GM18907 (cell line): ENCODE data around the gene SLC51B.
"Not testable (repeated sequence)": the region's sequence is repeated elsewhere in the genome, so short reads cannot be mapped to it uniquely, and the experiment has no call there.

ENCODE experiments used
- ATAC-seq: cut with Tn5 transposase; IDR thresholded peaks from one replicate; pipeline ENCODE4 v1.9.1; 2021; ENCODE audit warnings: mild to moderate bottlenecking, moderate library complexity; ENCODE audit not compliant: unreplicated experiment

Gene SLC51B

GRCh38 chr15:65082303-65082953 is 37.2 kb downstream of the SLC51B start:
- ATAC-seq = no peak

GRCh38 chr15:65083262-65083701 is 38.1 kb downstream of the SLC51B start:
- no peak for ATAC-seq

- ATAC-seq = no peak
These were observed 39.5 kb downstream of the SLC51B start for GRCh38 chr15:65084500-65085206.

GRCh38 chr15:65085207-65085753 is 40.1 kb downstream of the SLC51B start:
- no peak for ATAC-seq

- no peak for ATAC-seq
These were observed 40.9 kb downstream of the SLC51B start for GRCh38 chr15:65085990-65086679.

GRCh38 chr15:65086680-65087111 is 41.5 kb downstream of the SLC51B start:
- ATAC-seq = no peak

- no peak for ATAC-seq
These were observed 42.2 kb downstream of the SLC51B start for GRCh38 chr15:65087411-65087810.

GRCh38 chr15:65087873-65088642 is 42.9 kb downstream of the SLC51B start:
- ATAC-seq = no peak

GRCh38 chr15:65088643-65089021 is 43.4 kb downstream of the SLC51B start:
- no peak for ATAC-seq

- ATAC-seq = no peak
These were observed 44.1 kb downstream of the SLC51B start for GRCh38 chr15:65089206-65089824.

GRCh38 chr15:65091946-65092770 is 47.0 kb downstream of the SLC51B start:
- no peak for ATAC-seq

- ATAC-seq = no peak
These were observed 48.0 kb downstream of the SLC51B start for GRCh38 chr15:65092911-65093792.

- not testable (repeated sequence) for ATAC-seq
These were observed 48.6 kb downstream of the SLC51B start for GRCh38 chr15:65093793-65094170.

- no peak for ATAC-seq
These were observed 49.3 kb downstream of the SLC51B start for GRCh38 chr15:65094294-65094995.

GRCh38 chr15:65095011-65095746 is 50.0 kb downstream of the SLC51B start:
- ATAC-seq = no peak

- no peak for ATAC-seq
These were observed 50.5 kb downstream of the SLC51B start for GRCh38 chr15:65095747-65096104.
